Psoas muscle (tissue), 8 donors: ENCODE results near the gene DPP10. TPM values are rescaled to one million over a fixed set of nuclear protein-coding genes. Genes with fewer than 3 reads are reported as not detected.

Source experiments
- ATAC-seq, 4 donors: fragments of 200-7000 bp; cut with Tn5 transposase; one replicate each; pipeline ENCODE4 v1.9.1; 2020; ENCODE audit warnings: moderate library complexity in 3 of 4, mild to moderate bottlenecking in 2 of 4
- DNase-seq, 2 donors: peaks; one replicate each; pipeline ENCODE4 v3.0.0-alpha.2; 2020
- H3K27ac ChIP-seq: fragments of 200-600 bp; one replicate; pipeline ENCODE4 v1.8.0; 2022
- H3K27me3 ChIP-seq, 3 donors: fragments of 200-600 bp in 1 of 3; one replicate each; pipeline versions ENCODE4 v1.6.1 to v1.8.0; 2013 to 2022; ENCODE audit warnings: low read length in 2 of 3, mild to moderate bottlenecking in 2 of 3, moderate library complexity in 1 of 3; ENCODE audit not compliant: insufficient read depth in 3 of 3
- H3K36me3 ChIP-seq, 2 donors: fragments of 200-600 bp in 1 of 2; one replicate each; pipeline versions ENCODE4 v1.6.1 to v1.8.0; 2013 to 2022; ENCODE audit warnings: low read depth in 1 of 2, mild to moderate bottlenecking in 1 of 2, moderate library complexity in 1 of 2; ENCODE audit not compliant: insufficient read depth in 1 of 2
- H3K4me1 ChIP-seq: fragments of 200-600 bp; one replicate; pipeline ENCODE4 v1.8.0; 2022
- H3K4me3 ChIP-seq: fragments of 200-600 bp; one replicate; pipeline ENCODE4 v1.8.0; 2022; ENCODE audit warnings: mild to moderate bottlenecking
- H3K9me3 ChIP-seq: fragments of 200-600 bp; one replicate; pipeline ENCODE4 v1.8.0; 2022
- CTCF ChIP-seq: fragments of 200-600 bp; IDR thresholded peaks from one replicate; pipeline ENCODE4 v1.8.0; 2022; ENCODE audit warnings: antibody characterized with exemption
- WGBS, 3 donors: extraction: QIAGEN DNeasy Blood & Tissue Kit; methylation state at CpG; one replicate each; pipeline versions ENCODE4 v1.1.6 to v1.1.7; 2013; 5-methylcytosine and 5-hydroxymethylcytosine counted together
- intact Hi-C, 2 donors: fragments of 100-400 bp; cut with DNase I; formaldehyde crosslinking; loops; one replicate each; pipeline versions ENCODE4 v1.11.0 to v1.14.2; 2022
- polyA plus RNA-seq, 3 donors: library from polyadenylated mRNA; stranded (reverse); fragments of 200-250 nt; gene quantifications; one replicate each; pipeline ENCODE4 v1.2.3, GENCODE V29; 2013
- total RNA-seq, 4 donors: library from RNA; stranded (reverse); fragmentation: NEBNext Ultra II Directional in 2 of 4; extraction: Animal tissue kit (Norgen Biotek cat#: 25700) in 2 of 4; gene quantifications; one replicate each; pipeline versions ENCODE4 v1.2.1 to v1.2.4, GENCODE V29; 2021 to 2023
- donor health status: healthy with polysubstance abuse.
- donor health status: DM: no; HTN: no; CAD: no; lungs with moderate emphysema.
- donor health status: Bipolar disorder and iron deficiency.
- donor health status: healthy.
- donor health status: DM: yes; HTN: yes; CAD: no.
- donor health status: DM: no; HTN: no; CAD: no.
- donor health status: DM: no; HTN: no; CAD: no.
- donor health status: DM: yes; HTN: yes; CAD: no.

DPP10 gene
- total and polyA plus RNA-seq, 7 donors = 0.01 to 0.11 TPM; not detected in 5

- ATAC-seq (no peak), DNase-seq (no peak)
- TF ChIP-seq CTCF = no peak
- H3K27ac ChIP-seq = no peak overlapping the region
- WGBS, 3 donors = 87 to 90% (median 89%) methylated on average over 5 of the region's 5 CpGs
- H3K36me3 ChIP-seq = no peaks in the 10 kb centered on the region
- H3K4me3 ChIP-seq = no peak overlapping the region
- intact Hi-C loops = no loop called here
- no peaks in the 10 kb centered on the region for H3K9me3 ChIP-seq
- H3K27me3 ChIP-seq = no peaks in the 10 kb centered on the region
- H3K4me1 ChIP-seq = no peaks in the 10 kb centered on the region
These were observed 1138.3 kb downstream of the DPP10 start for GRCh38 chr2:115580784-115581183.

GRCh38 chr2:115584507-115584906 is 1142.1 kb downstream of the DPP10 start:
- Histone ChIP-seq H3K27ac (no peak overlapping the region), H3K4me3 (no peak overlapping the region), H3K9me3 (no peaks in the 10 kb centered on the region), H3K36me3 (no peaks in the 10 kb centered on the region), H3K4me1 (no peaks in the 10 kb centered on the region), H3K27me3 (no peaks in the 10 kb centered on the region)
- intact Hi-C loops = no loop called here
- WGBS, 3 donors = 80 to 83% (median 83%) methylated on average over 2 of the region's 2 CpGs
- DNase-seq = no peak
- no peak for ATAC-seq
- TF ChIP-seq CTCF = no peak

GRCh38 chr2:115596659-115597375 is 1154.4 kb downstream of the DPP10 start:
- 20 to 25% (median 25%) methylated on average over 3 of the region's 3 CpGs for WGBS, 3 donors
- no peaks in the 10 kb centered on the region for H3K9me3 ChIP-seq
- DNase-seq (no peak), ATAC-seq (no peak)
- H3K4me3 ChIP-seq = no peak overlapping the region
- H3K27me3 ChIP-seq = no peaks in the 10 kb centered on the region
- no peak for TF ChIP-seq CTCF
- intact Hi-C loops = no loop called here
- no peaks in the 10 kb centered on the region for H3K36me3 ChIP-seq
- H3K27ac ChIP-seq = no peak overlapping the region
- H3K4me1 ChIP-seq = no peaks in the 10 kb centered on the region

- Histone ChIP-seq H3K9me3 (no peaks in the 10 kb centered on the region), H3K4me1 (no peaks in the 10 kb centered on the region), H3K27ac (no peak overlapping the region), H3K27me3 (no peaks in the 10 kb centered on the region), H3K4me3 (no peak overlapping the region), H3K36me3 (no peaks in the 10 kb centered on the region)
- WGBS, 3 donors = 62 to 66% (median 64%) methylated on average over 7 of the region's 7 CpGs
- ATAC-seq (no peak), DNase-seq (no peak)
- no peak for TF ChIP-seq CTCF
- intact Hi-C loops = no loop called here
These were observed 1160.8 kb downstream of the DPP10 start for GRCh38 chr2:115603285-115603684.

GRCh38 chr2:115606350-115606749 is 1163.9 kb downstream of the DPP10 start:
- Histone ChIP-seq H3K27ac (no peak overlapping the region), H3K27me3 (no peaks in the 10 kb centered on the region), H3K4me3 (no peak overlapping the region), H3K9me3 (no peaks in the 10 kb centered on the region), H3K4me1 (no peaks in the 10 kb centered on the region), H3K36me3 (no peaks in the 10 kb centered on the region)
- no peak for DNase-seq
- no peak for ATAC-seq
- 54 to 63% (median 61%) methylated on average over 1 of the region's 1 CpG for WGBS, 3 donors
- intact Hi-C loops = no loop called here
- no peak for TF ChIP-seq CTCF
